IPS DF 4.7 (cell line): Measurements from ENCODE around the gene DBX1.
"Not testable (repeated sequence)": the region's sequence is repeated elsewhere in the genome, so short reads cannot be mapped to it uniquely, and the experiment has no call there.

Experiments
- DNase-seq: peaks from one replicate; pipeline ENCODE4 v3.0.0-alpha.2; 2013; ENCODE audit warnings: low spot score; ENCODE audit errors: extremely low read depth

The DBX1 gene

DNA sequence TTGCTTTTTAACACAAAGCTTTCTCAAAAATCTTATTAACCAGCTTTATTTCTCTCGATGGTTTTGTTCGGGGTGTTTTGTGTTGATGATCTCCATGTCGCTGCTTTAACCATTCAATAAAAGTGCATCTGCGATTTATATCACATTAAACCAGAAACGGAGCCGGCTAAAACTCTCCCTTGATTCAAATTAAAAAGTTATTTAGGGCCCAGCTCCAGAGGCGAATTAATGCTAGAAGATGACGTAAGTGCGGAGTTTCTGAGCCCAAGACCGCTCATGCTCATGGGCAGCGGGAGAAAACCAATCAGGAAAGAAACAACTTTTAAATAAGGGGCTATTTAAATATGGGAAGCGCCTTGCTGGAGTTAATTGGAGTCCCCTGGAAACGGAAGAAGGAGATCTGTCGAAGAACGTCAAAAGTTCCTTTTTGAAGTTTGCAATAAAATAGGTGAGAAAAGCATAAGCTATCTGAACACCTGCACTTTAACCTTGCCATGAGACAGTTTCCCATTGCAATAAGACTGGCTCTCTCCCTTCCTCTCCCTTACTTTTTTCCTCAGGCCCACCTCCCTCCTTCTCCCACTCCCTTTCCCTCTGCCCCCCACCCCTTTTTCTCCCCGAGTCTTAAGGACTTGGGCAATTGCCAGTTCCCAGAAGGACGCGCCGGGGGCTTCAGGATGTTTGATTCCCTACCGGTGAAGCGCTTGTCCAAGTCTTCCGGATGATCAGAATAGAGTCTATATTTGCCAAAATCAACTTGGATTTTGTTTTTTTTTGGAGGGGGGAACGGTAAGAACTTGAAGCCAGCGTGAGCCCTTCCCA is 1.9 kb upstream of the DBX1 start:
- DNase-seq = no peak

DNA sequence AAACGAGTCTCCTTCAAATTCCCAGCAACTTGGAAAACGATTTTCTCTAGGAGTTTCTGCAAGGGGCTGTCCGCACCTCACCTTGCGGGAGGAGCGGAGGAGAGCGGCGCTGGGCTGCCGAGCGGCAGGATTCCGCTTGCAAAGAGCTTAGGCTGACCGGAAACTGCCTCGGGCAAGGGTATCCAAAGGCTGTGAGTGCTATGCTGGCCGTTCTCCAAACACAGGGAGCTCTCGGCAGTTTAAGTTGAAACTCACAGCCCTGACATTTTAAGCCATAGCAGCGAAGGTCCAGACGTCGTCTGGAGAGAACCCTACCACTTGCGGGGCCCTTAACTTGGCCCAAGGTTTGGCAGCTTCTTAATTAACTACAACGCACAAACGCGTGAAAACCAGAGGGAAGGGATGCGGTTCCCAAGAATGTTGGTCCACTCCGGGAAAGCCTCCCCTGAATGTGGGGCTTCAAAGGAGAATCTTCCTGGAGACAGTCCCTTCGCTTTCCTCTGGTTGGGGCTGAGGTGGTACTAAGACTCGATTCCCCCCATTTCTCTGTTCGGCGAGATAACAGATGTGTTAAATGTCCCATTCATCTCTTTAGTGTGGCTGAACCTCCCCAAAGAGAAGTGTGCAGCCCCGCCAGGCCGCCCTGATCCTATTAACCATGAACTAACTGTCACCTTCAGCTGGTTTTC is 1.1 kb upstream of the DBX1 start:
- no peak for DNase-seq

- DNase-seq = no peak
These were observed 551 bp downstream of the DBX1 start for GRCh38 chr11:20159466-20160381.

GRCh38 chr11:20158597-20159257 is 1.5 kb downstream of the DBX1 start:
- DNase-seq = no peak

- DNase-seq = no peak
These were observed 2.5 kb downstream of the DBX1 start for GRCh38 chr11:20157728-20158127.

GRCh38 chr11:20156876-20157613 is 3.2 kb downstream of the DBX1 start:
- no peak for DNase-seq

GRCh38 chr11:20156280-20156875 is 3.9 kb downstream of the DBX1 start:
- DNase-seq = no peak

DNA sequence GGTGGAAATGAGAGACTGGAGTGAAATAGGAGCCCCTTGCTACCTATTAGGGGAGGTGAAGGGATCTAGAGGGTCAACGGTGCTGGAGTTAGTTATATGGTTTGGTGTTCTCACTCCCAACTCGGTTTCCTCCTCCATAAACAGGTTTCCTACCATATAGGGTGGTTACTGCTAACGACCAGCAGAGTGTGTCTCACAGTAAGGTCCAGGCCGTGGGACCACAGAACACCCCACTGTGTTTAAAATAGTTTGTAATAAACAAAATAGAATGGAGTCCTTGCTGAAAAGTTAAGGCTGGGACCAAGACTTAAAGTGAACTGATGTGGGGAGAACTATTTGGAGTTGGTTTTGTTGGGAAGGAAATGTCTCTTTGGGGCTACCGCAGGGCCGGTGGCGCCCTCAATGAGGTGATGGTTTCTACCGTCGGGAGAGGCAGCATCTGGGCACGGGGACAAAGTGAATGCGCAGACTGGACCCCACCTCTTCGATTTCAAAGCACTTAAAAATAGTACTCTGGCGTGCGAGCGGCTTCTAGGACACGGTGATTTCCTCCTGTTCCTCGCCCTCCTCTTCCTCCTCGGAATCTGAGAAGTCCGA is 4.5 kb downstream of the DBX1 start:
- DNase-seq = no peak

- no peak for DNase-seq
These were observed 5.9 kb downstream of the DBX1 start for GRCh38 chr11:20154381-20154780.

DNA sequence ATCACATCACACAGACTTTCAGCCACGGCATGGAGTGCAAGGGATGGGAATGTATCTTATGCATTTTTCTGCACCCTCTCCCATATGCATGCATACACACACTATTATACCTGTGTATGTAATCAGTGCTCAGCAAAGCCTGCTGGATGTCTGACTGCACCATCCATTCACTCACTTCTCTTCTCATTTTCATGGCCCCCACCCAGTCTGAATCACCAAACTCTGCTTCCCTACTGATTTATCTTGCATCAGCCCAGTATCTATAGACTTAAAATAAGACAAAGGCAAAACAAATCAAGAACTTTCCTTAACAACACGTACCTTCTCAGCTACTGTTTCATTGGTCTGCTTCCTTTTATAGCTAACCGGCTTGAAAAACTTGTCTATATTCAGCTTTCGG is 21.6 kb downstream of the DBX1 start:
- no peak for DNase-seq

- no peak for DNase-seq
These were observed 22.6 kb downstream of the DBX1 start for GRCh38 chr11:20137637-20138036.

DNA sequence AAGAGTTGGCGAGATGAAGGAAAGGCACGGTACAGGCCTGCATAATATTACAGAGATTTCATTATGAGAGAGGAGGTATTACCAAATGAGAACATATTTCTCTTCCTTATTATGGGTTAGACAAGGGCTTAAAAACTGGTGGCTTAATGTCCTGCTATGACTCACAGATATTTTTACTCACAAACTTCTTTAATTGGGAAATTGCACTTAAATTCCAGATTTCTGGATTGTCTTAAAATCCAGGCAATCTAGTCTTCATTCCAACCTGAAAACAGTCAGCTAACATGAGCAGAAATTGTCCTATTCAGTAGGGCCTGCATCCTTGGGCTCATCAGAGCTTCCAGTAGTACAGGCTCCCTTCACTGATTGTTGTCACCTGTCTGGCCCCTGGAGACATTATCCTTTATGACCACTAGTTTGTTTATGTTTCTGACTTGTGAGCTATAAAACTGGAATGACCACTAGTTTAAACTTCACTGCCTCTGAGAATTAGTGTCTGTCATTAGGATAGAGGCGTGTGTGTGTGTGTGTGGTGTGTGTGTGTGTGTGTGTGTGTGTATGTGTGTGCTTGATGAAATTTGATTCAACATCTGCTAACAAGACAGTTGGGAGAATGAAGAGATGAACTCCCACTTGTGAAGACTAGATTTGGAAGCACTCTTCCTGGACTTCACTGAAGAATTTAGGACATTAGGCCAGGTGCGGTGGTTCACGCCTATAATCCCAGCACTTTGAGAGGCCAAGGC is 25.1 kb downstream of the DBX1 start:
- DNase-seq = no peak

GRCh38 chr11:20132667-20133039 is 27.6 kb downstream of the DBX1 start:
- DNase-seq = no peak

- DNase-seq = no peak
These were observed 28.2 kb downstream of the DBX1 start for GRCh38 chr11:20131788-20132666.

- DNase-seq = no peak
These were observed 30.6 kb downstream of the DBX1 start for GRCh38 chr11:20129665-20130064.

DNA sequence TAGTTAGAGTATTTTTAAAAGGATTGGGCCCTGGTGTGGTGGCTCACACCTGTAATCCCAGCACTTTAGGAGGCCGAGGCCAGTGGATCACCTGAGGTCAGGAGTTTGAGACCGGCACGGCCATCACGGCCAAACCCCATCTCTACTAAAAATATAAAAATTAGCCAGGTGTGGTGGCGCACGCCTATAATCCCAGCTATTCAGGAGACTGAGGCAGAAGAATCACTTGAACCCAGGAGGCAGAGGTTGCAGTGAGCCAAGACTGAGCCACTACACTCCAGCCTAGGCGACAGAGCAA is 31.8 kb downstream of the DBX1 start:
- not testable (repeated sequence) for DNase-seq

- DNase-seq = no peak
These were observed 32.4 kb downstream of the DBX1 start for GRCh38 chr11:20127671-20128527.
